ENCODE measurements around the gene RB1.

The RB1 gene

GRCh38 chr13:48316826-48317510 lies 13.4 kb downstream of the RB1 start:
- Histone ChIP-seq H3K27me3 (ENCODE audit: low read depth, low read length) (no peaks in the 10 kb centered on the region), H4K20me1 (ENCODE audit: insufficient read depth, low read length) (peaks cover 33% of the 10 kb centered on the region), H2AFZ (ENCODE audit: low read depth, low read length) (no peak overlapping the region), H3K36me3 (replicated peaks; ENCODE audit: low read depth, low read length) (peaks cover 80% of the 10 kb centered on the region), H3K79me2 (ENCODE audit: low read length) (peaks cover 60% of the 10 kb centered on the region), H3K27ac (ENCODE audit: low read length) (no peak overlapping the region), H3K4me2 (ENCODE audit: low read length) (no peak overlapping the region), H3K9ac (ENCODE audit: low read length) (no peak overlapping the region), H3K4me1 (ENCODE audit: low read length) (no peaks in the 10 kb centered on the region), H3K4me3 (ENCODE audit: low read length) (no peak overlapping the region), H3K9me3 (ENCODE audit: insufficient read depth, low read length) (no peaks in the 10 kb centered on the region)
- TF ChIP-seq EZH2phosphoT487 (IDR thresholded peaks at IDR 0.05; ENCODE audit: low read depth) = no peak
- TF ChIP-seq CTCF (IDR thresholded peaks at IDR 0.05; ENCODE audit: low read depth, low read length) = no peak

GRCh38 chr13:48317511-48318376 lies 14.2 kb downstream of the RB1 start:
- peaks cover 62% of the 10 kb centered on the region for H3K79me2 ChIP-seq (ENCODE audit: low read length)
- peaks cover 1% of the 10 kb centered on the region; the same call in 1 of the 2 replicates for H3K4me1 ChIP-seq (ENCODE audit: low read length)
- H4K20me1 ChIP-seq (ENCODE audit: insufficient read depth, low read length) = peaks cover 36% of the 10 kb centered on the region
- no peak overlapping the region for H2AFZ ChIP-seq (ENCODE audit: low read depth, low read length)
- H3K36me3 ChIP-seq (replicated peaks; ENCODE audit: low read depth, low read length) = peaks cover 78% of the 10 kb centered on the region
- H3K4me2 ChIP-seq (ENCODE audit: low read length) = no peak overlapping the region
- H3K9me3 ChIP-seq (ENCODE audit: insufficient read depth, low read length) = no peaks in the 10 kb centered on the region
- H3K27me3 ChIP-seq (ENCODE audit: low read depth, low read length) = no peaks in the 10 kb centered on the region
- H3K4me3 ChIP-seq (ENCODE audit: low read length) = no peak overlapping the region
- H3K9ac ChIP-seq (ENCODE audit: low read length) = no peak overlapping the region
- H3K27ac ChIP-seq (ENCODE audit: low read length) = no peak overlapping the region
- TF ChIP-seq EZH2phosphoT487 (IDR thresholded peaks at IDR 0.05; ENCODE audit: low read depth) (no peak), CTCF (IDR thresholded peaks at IDR 0.05; ENCODE audit: low read depth, low read length) (no peak)

DNA sequence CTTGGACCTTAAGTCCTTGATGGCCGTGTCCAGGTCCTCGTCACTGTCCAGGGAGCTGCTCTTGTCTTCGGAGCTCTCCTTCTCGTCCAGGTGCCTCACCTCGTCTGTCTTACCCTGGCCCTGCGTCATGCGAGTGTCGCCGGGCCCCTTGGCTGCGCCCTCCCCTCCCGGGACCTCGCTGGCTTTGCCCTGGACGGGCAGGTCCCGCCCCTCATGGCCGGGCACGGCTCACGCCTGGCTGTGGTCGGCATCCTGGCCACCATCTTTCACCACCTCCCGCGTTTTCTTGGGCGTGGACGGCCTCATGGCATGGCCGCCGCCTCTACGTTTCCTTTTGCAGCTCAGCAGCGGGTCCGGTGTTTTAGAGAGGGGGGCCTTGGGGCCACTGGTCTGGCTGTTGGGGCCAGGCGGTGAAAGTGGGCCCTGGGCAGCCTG lies 14.8 kb downstream of the RB1 start:
- H3K27ac ChIP-seq (ENCODE audit: low read length) = no peak overlapping the region
- peaks cover 7% of the 10 kb centered on the region for H3K4me1 ChIP-seq (ENCODE audit: low read length)
- peaks cover 36% of the 10 kb centered on the region for H4K20me1 ChIP-seq (ENCODE audit: insufficient read depth, low read length)
- peaks cover 72% of the 10 kb centered on the region for H3K36me3 ChIP-seq (replicated peaks; ENCODE audit: low read depth, low read length)
- TF ChIP-seq EZH2phosphoT487 (IDR thresholded peaks at IDR 0.05; ENCODE audit: low read depth) = no peak
- TF ChIP-seq CTCF (IDR thresholded peaks at IDR 0.05; ENCODE audit: low read depth, low read length) = no peak
- H3K79me2 ChIP-seq (ENCODE audit: low read length) = peaks cover 62% of the 10 kb centered on the region
- H3K9ac ChIP-seq (ENCODE audit: low read length) = no peak overlapping the region
- H3K27me3 ChIP-seq (ENCODE audit: low read depth, low read length) = no peaks in the 10 kb centered on the region
- H3K4me3 ChIP-seq (ENCODE audit: low read length) = no peak overlapping the region
- H3K4me2 ChIP-seq (ENCODE audit: low read length) = no peak overlapping the region
- H3K9me3 ChIP-seq (ENCODE audit: insufficient read depth, low read length) = no peaks in the 10 kb centered on the region
- H2AFZ ChIP-seq (ENCODE audit: low read depth, low read length) = no peak overlapping the region

DNA sequence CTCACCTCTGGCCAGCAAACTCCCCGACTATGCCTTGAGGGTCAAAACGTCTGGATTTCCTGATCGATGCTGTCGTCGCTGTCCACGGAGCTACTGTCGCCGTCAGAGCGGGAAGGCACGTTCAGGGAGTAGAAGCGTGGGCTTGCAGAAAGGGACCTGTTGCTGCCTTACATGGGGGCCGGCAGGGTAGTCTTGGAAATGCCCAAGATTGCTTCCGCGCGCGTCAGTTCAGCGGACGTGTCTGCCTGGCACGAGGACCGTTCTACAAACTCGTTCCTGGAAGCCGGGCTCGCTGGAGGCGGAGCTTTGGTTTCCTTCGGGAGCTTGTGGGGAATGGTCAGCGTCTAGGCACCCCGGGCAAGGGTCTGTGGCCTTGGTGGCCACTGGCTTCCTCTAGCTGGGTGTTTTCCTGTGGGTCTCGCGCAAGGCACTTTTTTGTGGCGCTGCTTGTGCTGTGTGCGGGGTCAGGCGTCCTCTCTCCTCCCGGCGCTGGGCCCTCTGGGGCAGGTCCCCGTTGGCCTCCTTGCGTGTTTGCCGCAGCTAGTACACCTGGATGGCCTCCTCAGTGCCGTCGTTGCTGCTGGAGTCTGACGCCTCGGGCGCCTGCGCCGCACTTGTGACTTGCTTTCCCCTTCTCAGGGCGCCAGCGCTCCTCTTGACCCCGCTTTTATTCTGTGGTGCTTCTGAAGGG lies 15.4 kb downstream of the RB1 start:
- Histone ChIP-seq H3K4me2 (ENCODE audit: low read length) (no peak overlapping the region), H3K4me3 (ENCODE audit: low read length) (no peak overlapping the region), H3K9me3 (ENCODE audit: insufficient read depth, low read length) (no peaks in the 10 kb centered on the region), H4K20me1 (ENCODE audit: insufficient read depth, low read length) (peaks cover 38% of the 10 kb centered on the region), H3K27ac (ENCODE audit: low read length) (no peak overlapping the region), H3K27me3 (ENCODE audit: low read depth, low read length) (no peaks in the 10 kb centered on the region), H3K9ac (ENCODE audit: low read length) (no peak overlapping the region), H2AFZ (ENCODE audit: low read depth, low read length) (no peak overlapping the region), H3K4me1 (ENCODE audit: low read length) (peaks cover 7% of the 10 kb centered on the region), H3K36me3 (replicated peaks; ENCODE audit: low read depth, low read length) (peaks cover 69% of the 10 kb centered on the region), H3K79me2 (ENCODE audit: low read length) (peaks cover 61% of the 10 kb centered on the region)
- TF ChIP-seq CTCF (IDR thresholded peaks at IDR 0.05; ENCODE audit: low read depth, low read length) = no peak
- no peak for TF ChIP-seq EZH2phosphoT487 (IDR thresholded peaks at IDR 0.05; ENCODE audit: low read depth)
